Kidney capillary endothelial cell (primary cell): ENCODE results near the gene IRF6.

Source experiments
- DNase-seq: peaks from one replicate; pipeline ENCODE4 v3.0.0-alpha.2; 2018; ENCODE audit warnings: low spot score

Gene IRF6

DNA sequence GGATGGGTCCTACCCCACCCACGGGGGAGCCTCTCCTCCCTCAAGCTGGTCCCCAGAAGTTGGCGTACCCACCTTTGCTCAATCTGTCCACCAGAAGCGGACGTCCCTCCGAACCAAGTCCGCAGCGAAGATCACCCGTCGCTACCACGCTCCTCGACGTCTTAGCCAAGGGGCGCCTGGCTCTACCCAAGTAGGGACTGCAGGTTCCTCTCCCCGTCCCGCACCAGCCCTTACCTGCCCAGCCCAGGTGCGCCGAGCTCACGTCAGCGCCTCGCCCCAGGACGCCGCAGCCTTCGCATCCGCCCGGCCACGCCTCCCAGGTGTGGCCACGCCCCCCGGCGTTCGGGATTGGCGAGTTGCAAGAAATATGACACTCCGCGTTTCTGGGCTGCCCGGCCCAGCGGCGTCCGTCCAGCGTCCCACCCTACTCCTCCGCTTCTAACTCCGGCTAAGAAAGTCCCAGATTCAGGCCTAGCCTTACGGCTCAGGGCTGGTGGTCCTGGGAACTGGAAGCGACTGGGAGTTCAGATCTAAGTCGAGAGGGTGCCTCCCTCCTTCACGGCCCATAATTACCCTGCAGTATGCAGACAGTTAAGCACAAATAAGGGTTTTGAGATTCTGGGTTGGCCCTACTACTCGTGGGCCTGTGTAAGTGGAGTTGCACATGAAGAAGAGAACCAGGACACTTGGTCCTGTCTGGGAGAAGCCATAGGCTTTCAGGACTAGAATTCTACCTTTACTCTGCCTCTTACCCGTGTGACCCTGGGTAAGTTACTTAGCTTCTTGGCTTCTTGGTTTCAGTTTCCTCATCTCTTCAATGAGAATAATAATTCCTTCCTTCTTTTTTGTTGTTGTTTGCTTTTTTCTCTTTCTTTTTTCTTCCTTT lies at the start of gene IRF6:
TSS of gene IRF6 (minus strand) at position 268 of the 886 bp plus-strand sequence. CDS start 4,729 bp downstream, outside the sequence.
- DNase-seq, result no peak

- no peak for DNase-seq
These were observed 49.7 kb upstream of the IRF6 start for GRCh38 chr1:209855623-209856022.

- no peak for DNase-seq
These were observed 49.1 kb upstream of the IRF6 start for GRCh38 chr1:209855006-209855405.

DNA sequence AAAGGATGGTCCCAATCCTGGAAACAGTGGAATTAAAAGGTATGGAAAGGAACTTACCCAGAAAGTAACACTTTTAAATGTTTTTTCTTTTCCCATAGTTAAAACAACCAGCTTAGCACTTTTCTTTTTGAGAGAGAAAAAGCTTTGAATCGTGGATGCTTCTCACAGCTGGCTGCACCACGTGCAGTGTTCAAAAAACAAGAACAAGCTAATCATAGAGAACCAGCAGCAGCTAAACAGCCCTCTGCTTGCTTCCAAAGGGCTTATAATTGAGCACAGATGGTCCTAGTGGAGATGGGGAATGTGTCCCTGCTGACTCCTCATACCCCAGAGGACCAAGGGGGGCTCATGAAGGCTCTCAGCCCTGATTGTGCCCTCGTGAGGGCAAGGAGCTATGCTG lies 48.3 kb upstream of the IRF6 start:
- DNase-seq, result no peak

- DNase-seq, result no peak
These were observed 47.7 kb upstream of the IRF6 start for GRCh38 chr1:209853676-209854075.

DNA sequence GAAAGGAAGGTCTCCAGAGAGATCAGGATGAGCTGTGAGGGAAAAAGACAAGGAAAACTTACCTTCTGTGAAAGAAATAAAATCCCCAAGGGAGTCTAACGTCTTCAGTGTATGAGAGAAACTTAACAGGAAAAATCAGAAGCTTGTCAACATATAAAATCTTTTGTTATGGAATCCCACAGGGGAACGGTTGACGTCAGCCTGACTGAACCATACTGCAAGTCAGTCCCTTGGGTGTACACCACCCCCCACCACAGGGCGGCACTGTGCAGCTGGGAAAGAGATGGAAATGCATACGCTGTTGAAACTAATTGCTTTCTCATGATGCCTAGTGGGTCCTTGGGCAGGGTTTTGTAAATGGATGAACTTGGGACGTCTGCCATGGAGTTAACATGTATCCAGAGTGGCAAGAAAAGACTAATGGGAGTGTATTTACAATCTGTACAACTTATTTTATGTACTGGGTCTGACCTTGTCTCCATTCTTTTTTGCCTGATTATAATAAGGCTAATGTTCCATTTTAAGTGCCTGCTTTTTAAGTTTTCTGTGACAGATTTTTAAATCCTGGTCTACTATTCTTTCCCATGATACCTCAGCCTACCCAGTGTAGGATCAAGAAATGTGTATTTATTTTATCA lies 44.5 kb upstream of the IRF6 start:
- peak; percentile 40 for DNase-seq

DNA sequence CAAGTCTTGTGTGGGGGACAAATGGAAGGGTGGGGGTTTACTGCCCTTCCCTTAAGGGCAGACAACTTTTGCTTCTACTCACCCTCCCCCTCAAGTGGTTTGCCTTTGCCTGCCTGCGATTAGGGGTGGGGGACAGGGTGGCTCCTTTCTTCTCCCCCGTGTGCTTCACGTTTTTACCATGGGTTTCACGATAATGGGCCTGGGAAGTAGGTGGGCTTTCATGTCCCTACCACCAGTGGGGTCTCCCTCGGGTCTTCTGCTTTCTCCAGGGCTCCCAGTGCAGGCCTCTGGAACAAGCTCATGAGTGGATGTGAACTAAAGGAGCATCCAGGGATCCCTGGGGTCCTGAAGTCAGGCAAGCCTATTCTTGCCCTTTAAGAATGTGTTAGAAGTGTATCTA lies 43.4 kb upstream of the IRF6 start:
- DNase-seq, result no peak

DNA sequence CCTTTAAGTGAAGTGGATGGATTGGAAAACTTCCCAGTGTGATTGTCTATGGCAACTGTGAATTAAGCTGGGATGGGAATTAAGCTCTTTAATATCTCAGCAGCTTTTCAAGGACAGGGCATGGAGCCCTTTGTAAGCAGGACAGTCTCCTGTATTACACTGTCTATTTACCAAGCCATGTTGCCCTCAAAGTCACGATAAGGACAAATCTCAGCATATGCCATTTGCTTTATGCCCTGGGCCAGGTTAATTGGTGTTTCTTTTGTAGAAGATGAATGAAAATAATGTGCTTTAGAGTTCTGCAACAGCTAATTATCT lies 39.4 kb upstream of the IRF6 start:
- DNase-seq, result no peak

DNA sequence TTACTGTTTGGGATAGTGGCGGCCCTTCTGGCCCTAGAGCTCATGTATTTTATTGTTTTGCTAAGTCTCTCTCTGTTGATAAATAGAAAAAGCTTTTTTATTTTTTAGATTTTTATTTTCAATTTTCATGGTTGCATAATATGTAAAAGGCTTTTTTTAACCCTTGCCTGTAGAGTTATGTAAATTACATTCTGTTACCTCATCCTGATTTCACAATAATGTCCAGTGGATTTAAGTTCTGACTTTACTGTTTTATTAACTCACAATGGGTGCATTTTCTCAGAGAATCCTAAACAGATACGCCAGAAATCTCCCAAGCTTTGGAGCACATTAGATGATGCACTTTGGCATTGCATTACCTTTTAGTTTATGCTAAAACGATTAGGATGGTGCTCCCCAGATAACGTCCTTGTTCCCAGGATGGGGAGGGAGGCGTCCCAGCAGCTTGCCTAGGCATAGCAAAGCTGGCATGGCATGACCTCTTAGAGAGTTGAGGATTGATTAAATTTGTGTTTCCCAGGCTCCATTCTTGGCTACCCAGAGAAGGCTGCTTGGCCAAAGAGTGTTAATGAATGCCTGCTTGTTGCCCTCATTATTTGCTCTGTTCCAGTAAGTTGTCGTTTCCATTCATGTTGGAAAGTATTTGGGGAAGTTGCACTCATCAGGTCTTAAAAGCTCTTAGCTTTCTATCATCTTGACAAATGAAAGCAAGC lies 38.9 kb upstream of the IRF6 start:
- DNase-seq, result no peak

DNA sequence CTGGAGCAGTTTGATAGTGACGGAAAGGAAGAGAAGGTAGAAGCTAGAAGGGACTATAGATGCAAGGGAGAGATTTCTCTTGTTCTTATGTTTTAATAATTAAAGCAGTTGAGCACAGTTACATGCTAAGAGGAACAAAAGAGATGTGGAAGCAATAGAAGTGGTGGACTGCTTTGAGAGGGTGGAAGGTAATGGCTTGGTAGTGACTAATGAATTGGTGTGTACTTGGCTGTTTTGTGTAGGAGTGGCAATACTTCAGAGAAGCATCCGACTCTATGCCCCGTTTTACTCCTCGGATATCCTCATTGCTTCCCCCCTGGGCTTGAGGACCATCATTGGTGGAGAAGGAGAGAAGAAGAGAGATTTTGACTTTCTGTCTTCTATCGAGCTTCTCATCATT lies 34.7 kb upstream of the IRF6 start:
- DNase-seq, result no peak

GRCh38 chr1:209839875-209840546 lies 34.1 kb upstream of the IRF6 start:
- peak; percentile 100 for DNase-seq

DNA sequence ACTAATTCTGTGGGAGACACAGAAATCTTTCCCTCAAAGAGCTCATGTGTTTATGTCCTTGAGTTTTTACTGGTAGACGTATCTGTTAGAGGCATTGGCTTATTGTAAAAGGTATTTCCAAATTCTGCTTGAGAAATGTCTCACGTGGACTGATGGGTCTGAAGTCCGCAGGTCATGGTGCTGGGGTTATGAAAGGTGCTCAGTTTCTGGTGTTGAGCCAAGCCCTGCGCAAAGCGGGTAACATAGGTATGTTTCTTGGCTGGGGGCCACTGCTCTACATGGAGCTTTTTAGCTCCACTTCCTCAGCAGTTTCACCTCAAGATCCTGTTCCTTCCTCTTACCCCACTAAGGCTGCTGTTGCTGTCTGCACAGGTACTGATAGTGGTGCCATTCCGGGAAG lies 32.6 kb upstream of the IRF6 start:
- no peak for DNase-seq

DNA sequence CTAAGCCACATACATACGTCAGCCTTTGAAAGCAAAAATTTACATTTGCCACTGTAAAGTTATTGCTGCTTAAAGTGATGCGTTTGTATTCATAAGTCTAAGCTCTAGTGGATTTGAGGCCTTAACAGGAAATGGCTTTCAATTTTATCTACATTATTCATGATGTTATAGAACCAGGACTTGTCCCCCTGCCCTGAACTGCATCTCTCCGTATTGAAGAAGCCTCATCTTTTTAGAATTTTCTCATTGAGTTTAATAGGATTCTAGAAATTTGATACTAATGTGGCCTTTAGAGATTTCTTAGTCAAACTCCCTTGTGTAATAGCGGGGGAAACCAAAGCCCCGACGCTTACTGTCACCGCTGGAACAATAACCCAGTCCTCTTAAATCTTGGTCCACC lies 31.7 kb upstream of the IRF6 start:
- DNase-seq, result no peak

DNA sequence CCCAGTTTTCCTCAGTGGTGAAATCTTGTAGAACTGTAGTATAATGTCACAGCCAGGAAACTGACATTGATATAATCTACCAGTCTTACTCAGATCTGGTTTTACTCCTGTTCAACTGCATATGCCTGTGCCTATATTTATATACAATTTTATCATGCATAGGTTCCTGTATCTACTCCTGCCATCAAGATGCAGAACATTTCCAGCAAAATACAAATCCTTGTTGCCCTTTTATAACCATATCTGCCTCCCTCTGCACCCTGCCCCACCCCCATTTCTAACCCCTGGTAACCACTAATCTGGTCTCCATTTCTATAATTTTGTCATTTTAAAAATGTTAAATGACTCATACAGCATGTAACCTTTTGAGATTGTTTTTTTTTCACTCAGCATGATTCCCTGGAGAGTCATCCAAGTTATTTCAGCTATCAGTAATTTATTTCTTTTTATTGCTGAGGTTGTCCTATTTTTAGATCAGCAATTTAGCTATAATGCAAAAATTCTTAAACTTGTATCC lies 29.9 kb upstream of the IRF6 start:
- DNase-seq, result peak; percentile 56

DNA sequence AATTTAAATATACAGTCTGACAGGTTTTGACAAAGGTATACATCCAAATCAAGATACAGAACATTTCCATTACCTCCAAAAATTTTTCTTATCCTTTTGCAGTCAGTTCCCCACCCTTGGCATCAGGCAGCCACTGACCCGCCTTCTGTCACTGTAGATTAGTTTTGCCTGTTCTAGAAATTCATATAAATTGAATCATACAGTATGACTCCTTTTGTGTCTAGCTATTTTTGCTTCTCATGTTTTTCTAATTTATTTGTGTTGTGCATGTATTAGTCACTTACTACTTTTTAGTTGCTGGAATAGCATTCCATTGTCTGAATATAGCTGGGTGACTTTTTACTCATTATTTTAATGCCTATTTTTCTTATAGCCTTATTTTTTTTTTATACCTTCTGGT lies 25.7 kb upstream of the IRF6 start:
- peak; percentile 85 for DNase-seq

GRCh38 chr1:209830722-209831121 lies 24.8 kb upstream of the IRF6 start:
- DNase-seq, result no peak

- DNase-seq, result no peak
These were observed 23.8 kb upstream of the IRF6 start for GRCh38 chr1:209829716-209830115.

- DNase-seq, result peak; percentile 95
These were observed 21.7 kb upstream of the IRF6 start, which contains the start of gene UTP25 for GRCh38 chr1:209827384-209828262. Gene UTP25 (plus strand): TSS chr1:209827972. CDS start chr1:209828064, 92 bp downstream.

DNA sequence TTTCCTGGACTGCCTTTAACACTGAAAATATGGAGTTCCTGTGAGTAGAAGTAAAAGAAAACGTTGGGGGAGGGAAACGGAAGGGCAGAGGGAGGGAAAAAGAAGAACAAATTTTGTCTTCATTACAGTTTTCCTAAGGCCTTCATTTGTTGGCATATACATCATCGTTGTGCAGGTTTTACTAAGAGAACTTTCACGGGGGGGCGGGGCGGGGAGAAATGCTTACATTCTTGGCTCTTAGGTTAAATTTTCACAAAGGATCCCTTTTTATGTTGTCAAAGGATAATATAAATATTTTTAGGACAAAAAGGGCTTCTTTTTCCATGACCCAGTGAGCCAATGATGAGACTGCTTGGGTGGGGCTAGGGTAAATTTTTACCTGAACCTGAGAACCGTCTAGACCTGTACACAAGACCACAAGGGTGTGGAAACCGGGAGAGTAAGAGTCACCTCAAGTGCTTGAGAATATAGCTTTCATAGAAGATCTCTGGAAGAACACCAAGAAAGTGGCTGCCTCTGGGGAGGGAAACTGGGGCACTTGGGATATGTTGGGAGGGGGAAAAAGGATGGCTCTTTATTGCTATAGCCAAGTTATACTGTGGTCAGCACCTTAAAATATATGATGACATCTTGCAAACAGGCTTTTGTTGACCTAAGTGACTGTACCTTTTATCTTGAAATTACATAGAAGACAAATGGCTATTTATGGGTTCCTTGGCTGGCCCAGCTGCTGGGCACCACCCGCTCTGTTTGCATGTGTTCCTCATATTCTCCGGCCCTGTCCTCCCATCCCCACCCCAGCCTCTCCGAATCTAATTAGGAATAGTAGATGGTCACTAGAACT lies 19.9 kb upstream of the IRF6 start:
- no peak for DNase-seq
